IMR-90 (cell line): ENCODE data around the gene SRGAP2C. TPM values are rescaled to one million over a fixed set of nuclear protein-coding genes. Genes with fewer than 3 reads are reported as not detected.
"Not testable (repeated sequence)": the region's sequence is repeated elsewhere in the genome, so short reads cannot be mapped to it uniquely, and the experiment has no call there.

Source experiments
- ATAC-seq: fragments of 200-7000 bp; cut with Tn5 transposase; 2 replicates; pipeline ENCODE4 v1.9.1; 2020; ENCODE audit warnings: low read depth, mild to moderate bottlenecking, moderate library complexity
- BruUV-seq: library from RNA; stranded (reverse); fragments of 400-500 nt; replicated peaks from 2 replicates; lab custom pipeline; 2021; lab: Mats Ljungman, UMichigan
- CTCF ChIA-PET: fragments of 300-600 bp; formaldehyde crosslinking; extraction: SDS; loops from one replicate; lab custom pipeline; 2021; ENCODE audit warnings: antibody characterized with exemption; lab: Yijun Ruan, JAX
- POLR2A ChIA-PET: fragments of 300-600 bp; sonication (Branson Sonifier 250); formaldehyde crosslinking; loops from one replicate; lab custom pipeline; 2022; ENCODE audit warnings: antibody characterized with exemption; ENCODE audit not compliant: unreplicated experiment; lab: Charles Lee
- DNase-seq: peaks from one replicate; pipeline ENCODE4 v3.0.0; 2013
- H2AFZ ChIP-seq: replicated peaks from 2 replicates; pipeline ENCODE3; 2013; ENCODE audit warnings: low read length, mild to moderate bottlenecking; ENCODE audit not compliant: poor library complexity
- H2AK5ac ChIP-seq: 2 replicates; pipeline ENCODE4 v1.6.1; 2013; ENCODE audit warnings: low read depth, low read length, inconsistent platforms
- H2AK9ac ChIP-seq: replicated peaks from 2 replicates; pipeline ENCODE3; 2013; ENCODE audit warnings: mild to moderate bottlenecking, low read depth, low read length, moderate library complexity; ENCODE audit not compliant: poor library complexity
- H2BK120ac ChIP-seq: 2 replicates; pipeline ENCODE4 v1.6.1; 2013; ENCODE audit warnings: low read depth, low read length, inconsistent platforms
- H2BK15ac ChIP-seq: 3 replicates; pipeline ENCODE4 v1.6.1; 2013; ENCODE audit warnings: low read depth, low read length, inconsistent platforms
- H2BK20ac ChIP-seq: 2 replicates; pipeline ENCODE4 v1.6.1; 2013; ENCODE audit warnings: low read depth, mild to moderate bottlenecking, inconsistent platforms, low read length, moderate library complexity
- H2BK5ac ChIP-seq: 2 replicates; pipeline ENCODE4 v1.6.1; 2013; ENCODE audit warnings: mild to moderate bottlenecking, low read depth, low read length, inconsistent platforms; ENCODE audit not compliant: poor library complexity, severe bottlenecking
- H3K14ac ChIP-seq: replicated peaks from 2 replicates; pipeline ENCODE4 v1.6.1; 2013; ENCODE audit warnings: low read depth, low read length, inconsistent platforms
- H3K18ac ChIP-seq: 2 replicates; pipeline ENCODE4 v1.6.1; 2013; ENCODE audit warnings: low read depth, low read length, control low read depth
- H3K23ac ChIP-seq: 2 replicates; pipeline ENCODE4 v1.6.1; 2013; ENCODE audit warnings: low read depth, low read length, inconsistent platforms
- H3K27ac ChIP-seq: 2 replicates; pipeline ENCODE4 v1.5.1; 2013; ENCODE audit warnings: mild to moderate bottlenecking, control low read depth, low read length; ENCODE audit not compliant: insufficient read depth
- H3K27me3 ChIP-seq: 2 replicates; pipeline ENCODE4 v1.6.1; 2013; ENCODE audit warnings: low read length; ENCODE audit not compliant: control insufficient read depth, insufficient read depth
- H3K36me3 ChIP-seq: 2 replicates; pipeline ENCODE4 v1.6.1; 2013; ENCODE audit warnings: low read length, mixed read lengths; ENCODE audit not compliant: control insufficient read depth, insufficient read depth
- H3K4ac ChIP-seq: 2 replicates; pipeline ENCODE4 v1.6.1; 2013; ENCODE audit warnings: low read depth, low read length, inconsistent platforms
- H3K4me1 ChIP-seq: 2 replicates; pipeline ENCODE4 v1.6.1; 2013; ENCODE audit warnings: low read length, mixed read lengths; ENCODE audit not compliant: control insufficient read depth, insufficient read depth
- H3K4me2 ChIP-seq: 2 replicates; pipeline ENCODE4 v1.6.1; 2013; ENCODE audit warnings: low read depth, mild to moderate bottlenecking, control low read depth, low read length, moderate library complexity
- H3K4me3 ChIP-seq: 2 replicates; pipeline ENCODE4 v1.5.1; 2013; ENCODE audit warnings: low read depth, mild to moderate bottlenecking, control low read depth, low read length, moderate library complexity; ENCODE audit not compliant: insufficient read depth
- H3K56ac ChIP-seq: 2 replicates; pipeline ENCODE4 v1.6.1; 2013; ENCODE audit warnings: low read length, inconsistent platforms; ENCODE audit not compliant: insufficient read depth; ENCODE audit errors: extremely low read depth
- H3K79me1 ChIP-seq, 2 experiments: 2 replicates each; pipeline ENCODE4 v1.6.1; 2013; ENCODE audit warnings: low read length in 2 of 2, inconsistent platforms in 1 of 2, low read depth in 1 of 2
- H3K9ac ChIP-seq: 2 replicates; pipeline ENCODE4 v1.6.1; 2013; ENCODE audit warnings: low read depth, low read length, control low read depth
- H3K9me1 ChIP-seq: 2 replicates; pipeline ENCODE4 v1.6.1; 2013; ENCODE audit warnings: low read length, inconsistent platforms; ENCODE audit not compliant: insufficient read depth
- H3K9me3 ChIP-seq: 2 replicates; pipeline ENCODE4 v1.6.1; 2013; ENCODE audit warnings: low read length; ENCODE audit not compliant: control insufficient read depth, insufficient read depth
- H4K20me1 ChIP-seq: 2 replicates; pipeline ENCODE4 v1.6.1; 2013; ENCODE audit warnings: low read length, inconsistent platforms; ENCODE audit not compliant: insufficient read depth
- H4K5ac ChIP-seq: 2 replicates; pipeline ENCODE4 v1.6.1; 2013; ENCODE audit warnings: mild to moderate bottlenecking, low read depth, low read length, control low read depth
- H4K8ac ChIP-seq, 2 experiments: 2 replicates each; pipeline ENCODE4 v1.6.1; 2013; ENCODE audit warnings: low read depth in 2 of 2, low read length in 2 of 2, control low read depth in 1 of 2, inconsistent platforms in 1 of 2
- H4K91ac ChIP-seq: 2 replicates; pipeline ENCODE4 v1.6.1; 2013; ENCODE audit warnings: low read depth, low read length, inconsistent platforms; ENCODE audit not compliant: insufficient read depth
- WGBS, 2 experiments: methylation state at CpG; one replicate each; pipeline versions ENCODE4 v1.1.5 to v1.1.7; 2013; ENCODE audit warnings: missing lambda C conversion rate in 2 of 2; ENCODE audit not compliant: insufficient read length in 1 of 2; ENCODE audit errors: extremely low coverage in 2 of 2; 5-methylcytosine and 5-hydroxymethylcytosine counted together
- dilution Hi-C: fragments of 300-500 bp; cut with HindIII; formaldehyde crosslinking; loops from one replicate; pipeline ENCODE4 v1.14.3; 2018; ENCODE audit warnings: low sequenced_read_pairs; ENCODE audit not compliant: unreplicated experiment
- in situ Hi-C: fragments of 300-500 bp; cut with MboI; formaldehyde crosslinking; loops from 3 replicates; pipeline ENCODE4 v1.14.3; 2019; ENCODE audit warnings: low sequenced_read_pairs, inconsistent platforms, mixed read lengths
- intact Hi-C: fragments of 100-400 bp; cut with micrococcal nuclease; formaldehyde crosslinking; loops from 2 replicates; pipeline ENCODE4 v1.10.0; 2022
- polyA plus RNA-seq, 3 experiments: library from polyadenylated mRNA; depleted of rRNA; stranded (reverse); fragments of >200 nt; gene quantifications; 2 replicates each; pipeline ENCODE4 v1.2.3, GENCODE V29; 2012; ENCODE audit warnings: low replicate concordance in 1 of 3
- total RNA-seq: library from RNA; depleted of rRNA; stranded (reverse); fragments of >200 nt; gene quantifications from 2 replicates; pipeline ENCODE4 v1.2.3, GENCODE V29; 2012

SRGAP2C gene
- total and polyA plus RNA-seq, 2 of the 4 experiments (the other 2 are of a cell fraction), result 5.6 to 12.7 TPM

GRCh38 chr1:121293263-121294204 is 108.8 kb downstream of the SRGAP2C start:
- H3K9me1 ChIP-seq, H3K27me3 ChIP-seq, dilution Hi-C loops, in situ Hi-C loops, H2BK120ac ChIP-seq, H3K18ac ChIP-seq, H4K20me1 ChIP-seq, H3K14ac ChIP-seq, H3K79me1 ChIP-seq, H4K8ac ChIP-seq, H2AK9ac ChIP-seq, H4K5ac ChIP-seq, H2BK5ac ChIP-seq, H3K4me3 ChIP-seq, H2AK5ac ChIP-seq, H3K4me2 ChIP-seq, H2BK15ac ChIP-seq, H3K4me1 ChIP-seq, H3K56ac ChIP-seq, H3K4ac ChIP-seq, BruUV-seq, H4K91ac ChIP-seq, H2AFZ ChIP-seq, intact Hi-C loops, H3K23ac ChIP-seq, DNase-seq, H3K9me3 ChIP-seq, CTCF ChIA-PET, H3K9ac ChIP-seq, H3K36me3 ChIP-seq, H2BK20ac ChIP-seq, POLR2A ChIA-PET, H3K27ac ChIP-seq: not testable (repeated sequence)
- no CpG with 5 or more reads among the region's 11 CpGs for WGBS, 2 experiments
- peak; percentile 27 for ATAC-seq

- BruUV-seq, H4K91ac ChIP-seq, H2AK9ac ChIP-seq, H3K4ac ChIP-seq, H3K27me3 ChIP-seq, H2BK15ac ChIP-seq, H2AFZ ChIP-seq, H3K4me1 ChIP-seq, in situ Hi-C loops, ATAC-seq, H2AK5ac ChIP-seq, intact Hi-C loops, H4K20me1 ChIP-seq, H3K4me2 ChIP-seq, H2BK20ac ChIP-seq, H3K4me3 ChIP-seq, H4K8ac ChIP-seq, H2BK5ac ChIP-seq, H3K18ac ChIP-seq, H3K56ac ChIP-seq, CTCF ChIA-PET, H3K9me3 ChIP-seq, H3K14ac ChIP-seq, H3K23ac ChIP-seq, H3K9me1 ChIP-seq, DNase-seq, H4K5ac ChIP-seq, H3K36me3 ChIP-seq, H3K27ac ChIP-seq, H3K79me1 ChIP-seq, POLR2A ChIA-PET, H3K9ac ChIP-seq, dilution Hi-C loops, H2BK120ac ChIP-seq: not testable (repeated sequence)
- WGBS, 2 experiments, result no CpG with 5 or more reads among the region's 2 CpGs
Measured at GRCh38 chr1:121294205-121294570, 109.4 kb downstream of the SRGAP2C start.
